Neural crest cell (in vitro differentiated cells): ENCODE data around the gene SCRN1. TPM values are rescaled to one million over a fixed set of nuclear protein-coding genes. Genes with fewer than 3 reads are reported as not detected.
A peak's percentile ranks its signal among the peaks of the same experiment; 100 is the strongest.

ENCODE experiments used
- DNase-seq: peaks from one replicate; pipeline ENCODE4 v3.0.0; 2021; ENCODE audit warnings: low read depth, mixed read lengths, low spot score
- H3K27ac Mint-ChIP-seq: one replicate; pipeline ENCODE4 v1.8.0; 2021; ENCODE audit warnings: mild to moderate bottlenecking, mixed read lengths; ENCODE audit not compliant: unreplicated experiment
- H3K27me3 Mint-ChIP-seq: 2 replicates; pipeline ENCODE4 v1.8.0; 2021; ENCODE audit warnings: low read depth, mild to moderate bottlenecking, mixed read lengths
- H3K36me3 Mint-ChIP-seq: 2 replicates; pipeline ENCODE4 v1.8.0; 2021; ENCODE audit warnings: low read depth, mild to moderate bottlenecking, mixed read lengths
- H3K4me1 Mint-ChIP-seq: 2 replicates; pipeline ENCODE4 v1.8.0; 2021; ENCODE audit warnings: mixed read lengths
- H3K4me3 Mint-ChIP-seq: one replicate; pipeline ENCODE4 v1.8.0; 2021; ENCODE audit warnings: mild to moderate bottlenecking, mixed read lengths
- H3K9me3 Mint-ChIP-seq: 2 replicates; pipeline ENCODE4 v1.8.0; 2021; ENCODE audit warnings: mixed read lengths
- total RNA-seq: library from RNA; stranded (reverse); gene quantifications from 2 replicates; pipeline ENCODE4 v1.2.1, GENCODE V29; 2021
- TF ChIP-seq, protein P1 (sequence below): fragments of 200-600 bp; sonication (generic); conservative IDR thresholded peaks from 2 replicates; pipeline ENCODE4 v1.5.0; 2021; ENCODE audit warnings: antibody characterized with exemption, mild to moderate bottlenecking

Gene SCRN1
- total RNA-seq, 1 donor from 2014 or later, result 76.8 TPM

DNA sequence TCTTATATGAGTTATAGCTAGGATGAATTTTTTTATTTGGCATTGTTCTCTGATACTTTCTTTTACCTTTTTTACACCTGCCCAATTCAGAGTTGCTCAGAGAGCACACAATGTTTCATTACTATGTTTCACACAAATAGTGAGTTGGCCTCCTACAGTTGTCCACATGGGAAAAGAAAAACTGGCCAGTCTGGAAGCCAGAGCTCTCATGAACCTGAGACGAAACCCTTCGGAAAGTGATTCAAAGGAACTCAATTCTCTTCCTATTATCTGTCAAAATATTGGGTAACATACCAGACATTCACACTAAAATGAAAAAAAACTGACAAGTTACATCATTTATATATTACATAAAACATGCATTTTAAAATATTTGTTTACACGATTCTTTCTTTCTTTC, 15.3 kb downstream of the SCRN1 start:
- Mint-ChIP-seq H3K27me3 (no peaks in the 10 kb centered on the region), H3K27ac (no peak overlapping the region), H3K9me3 (peaks cover 5% of the 10 kb centered on the region), H3K36me3 (peaks cover 8% of the 10 kb centered on the region), H3K4me3 (no peak overlapping the region), H3K4me1 (peaks cover 61% of the 10 kb centered on the region)
- DNase-seq, result no peak
- TF ChIP-seq, protein P1, sequence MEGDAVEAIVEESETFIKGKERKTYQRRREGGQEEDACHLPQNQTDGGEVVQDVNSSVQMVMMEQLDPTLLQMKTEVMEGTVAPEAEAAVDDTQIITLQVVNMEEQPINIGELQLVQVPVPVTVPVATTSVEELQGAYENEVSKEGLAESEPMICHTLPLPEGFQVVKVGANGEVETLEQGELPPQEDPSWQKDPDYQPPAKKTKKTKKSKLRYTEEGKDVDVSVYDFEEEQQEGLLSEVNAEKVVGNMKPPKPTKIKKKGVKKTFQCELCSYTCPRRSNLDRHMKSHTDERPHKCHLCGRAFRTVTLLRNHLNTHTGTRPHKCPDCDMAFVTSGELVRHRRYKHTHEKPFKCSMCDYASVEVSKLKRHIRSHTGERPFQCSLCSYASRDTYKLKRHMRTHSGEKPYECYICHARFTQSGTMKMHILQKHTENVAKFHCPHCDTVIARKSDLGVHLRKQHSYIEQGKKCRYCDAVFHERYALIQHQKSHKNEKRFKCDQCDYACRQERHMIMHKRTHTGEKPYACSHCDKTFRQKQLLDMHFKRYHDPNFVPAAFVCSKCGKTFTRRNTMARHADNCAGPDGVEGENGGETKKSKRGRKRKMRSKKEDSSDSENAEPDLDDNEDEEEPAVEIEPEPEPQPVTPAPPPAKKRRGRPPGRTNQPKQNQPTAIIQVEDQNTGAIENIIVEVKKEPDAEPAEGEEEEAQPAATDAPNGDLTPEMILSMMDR, result no peak

DNA sequence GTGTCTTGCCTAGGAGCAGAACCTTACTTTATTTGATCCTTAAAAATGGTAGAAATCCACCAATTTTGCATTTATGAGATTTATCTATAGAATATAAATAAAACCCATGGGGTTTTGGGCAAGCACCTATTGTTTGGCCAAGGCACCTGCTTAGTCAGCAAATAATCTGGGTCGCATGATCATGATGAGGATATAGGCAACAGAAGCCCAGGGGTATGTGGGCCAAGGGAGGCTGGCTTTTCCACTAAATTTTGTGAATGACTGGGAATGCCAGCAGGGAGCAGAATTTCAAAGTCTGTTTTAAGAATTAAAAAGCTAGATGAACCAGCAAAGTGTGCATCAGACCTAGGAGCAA, 17.3 kb downstream of the SCRN1 start:
- TF ChIP-seq, protein P1, result no peak
- Mint-ChIP-seq H3K4me1 (peaks cover 54% of the 10 kb centered on the region), H3K27ac (no peak overlapping the region), H3K27me3 (no peaks in the 10 kb centered on the region), H3K36me3 (peaks cover 19% of the 10 kb centered on the region), H3K9me3 (peaks cover 5% of the 10 kb centered on the region), H3K4me3 (no peak overlapping the region)
- DNase-seq, result no peak

DNA sequence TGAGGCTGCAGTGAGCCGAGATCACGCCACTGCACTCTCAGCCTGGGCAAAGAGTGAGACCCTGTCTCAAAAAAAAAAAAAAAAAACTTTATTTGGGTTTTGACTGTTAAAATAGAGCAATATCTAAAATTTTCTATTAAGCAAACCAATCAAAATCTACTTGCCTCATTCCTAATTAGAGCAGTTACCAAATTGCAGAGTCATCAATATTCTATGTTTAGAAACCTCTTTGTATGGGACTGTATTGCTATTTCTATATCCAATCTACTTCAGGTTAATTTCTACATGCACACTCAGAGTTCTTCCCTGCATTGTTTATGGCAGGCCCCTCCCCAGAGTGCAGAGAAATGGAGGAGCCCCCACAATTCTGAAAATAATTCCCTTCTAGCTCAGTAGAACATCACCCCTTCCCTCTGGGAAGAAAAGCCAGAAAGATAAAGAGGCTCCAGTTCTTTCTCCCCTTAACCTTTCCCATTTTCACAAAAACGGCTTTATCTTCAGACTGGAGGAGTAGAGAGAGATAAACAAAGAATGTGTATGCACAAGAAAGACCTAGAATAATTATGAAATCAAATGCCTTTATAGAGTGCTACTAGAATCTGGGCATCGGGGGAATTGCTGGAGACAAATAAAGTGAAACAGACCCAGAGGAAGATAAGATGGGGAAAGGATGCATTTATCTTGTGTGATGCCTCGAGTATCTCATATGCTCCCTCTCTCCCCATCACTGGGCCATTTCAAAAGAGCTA, 17.9 kb downstream of the SCRN1 start:
- Mint-ChIP-seq H3K9me3 (peaks cover 5% of the 10 kb centered on the region), H3K27ac (no peak overlapping the region), H3K4me1 (peaks cover 48% of the 10 kb centered on the region), H3K4me3 (no peak overlapping the region), H3K27me3 (no peaks in the 10 kb centered on the region), H3K36me3 (peaks cover 22% of the 10 kb centered on the region)
- TF ChIP-seq, protein P1, result no peak
- DNase-seq, result no peak

DNA sequence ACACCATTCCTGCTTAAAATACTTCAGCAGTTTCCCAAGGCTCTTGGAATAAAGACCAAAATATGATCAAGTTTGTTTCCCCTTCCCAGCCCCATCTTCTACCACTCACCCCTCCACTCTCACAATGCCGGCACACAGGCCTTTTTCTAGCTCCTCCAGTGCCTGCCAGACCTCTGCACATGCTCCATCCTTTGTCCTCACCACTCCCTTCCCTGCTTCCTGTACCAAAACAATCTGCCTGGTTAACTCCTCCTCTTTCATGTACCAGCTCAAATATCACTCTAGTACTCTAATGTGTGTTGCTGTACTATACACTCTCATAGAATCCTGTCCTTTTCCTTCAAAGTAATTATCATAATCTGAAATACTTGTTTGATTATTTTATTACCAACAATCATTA, 19.4 kb downstream of the SCRN1 start:
- Mint-ChIP-seq H3K27me3 (no peaks in the 10 kb centered on the region), H3K36me3 (peaks cover 28% of the 10 kb centered on the region), H3K27ac (no peak overlapping the region), H3K9me3 (peaks cover 5% of the 10 kb centered on the region), H3K4me3 (no peak overlapping the region), H3K4me1 (peaks cover 33% of the 10 kb centered on the region)
- TF ChIP-seq, protein P1, result no peak
- no peak for DNase-seq

DNA sequence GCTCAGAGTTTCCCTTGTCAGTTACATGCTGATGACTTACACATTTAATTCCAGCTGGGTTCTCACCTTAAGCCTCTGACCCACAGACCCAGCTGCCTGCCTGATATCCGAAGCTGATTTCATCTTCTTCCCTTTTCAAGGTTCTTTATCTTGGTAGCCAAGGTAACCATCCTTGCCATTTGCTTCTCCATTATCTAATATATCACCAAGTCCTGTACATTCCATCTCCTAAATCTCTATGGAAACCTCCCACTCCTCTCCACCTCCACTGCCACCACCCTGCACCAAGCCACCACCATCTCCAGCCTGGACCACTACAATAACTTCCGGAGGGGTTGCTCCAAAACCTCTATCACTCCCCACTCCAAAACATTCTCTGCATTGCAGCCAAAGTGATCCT, 19.9 kb downstream of the SCRN1 start:
- Mint-ChIP-seq H3K36me3 (peaks cover 28% of the 10 kb centered on the region), H3K27ac (peak overlapping the region; percentile 28)

More for the DNA sequence above, 19.9 kb downstream of the SCRN1 start:
- H3K4me3 Mint-ChIP-seq, result no peak overlapping the region
- peaks cover 32% of the 10 kb centered on the region for H3K4me1 Mint-ChIP-seq
- H3K27me3 Mint-ChIP-seq, result no peaks in the 10 kb centered on the region
- TF ChIP-seq, protein P1, result no peak
- peaks cover 5% of the 10 kb centered on the region for H3K9me3 Mint-ChIP-seq
- no peak for DNase-seq
